GM12864 (cell line): ENCODE measurements around the gene AGPAT3.

Experiments used
- DNase-seq: peaks from one replicate; pipeline ENCODE4 v3.0.0-alpha.2; 2011; ENCODE audit warnings: low read depth
- H3K4me3 ChIP-seq: 2 replicates; pipeline ENCODE4 v1.5.1; 2011; ENCODE audit warnings: mild to moderate bottlenecking, low read depth, low read length, control low read depth
- TF ChIP-seq, protein P1 (sequence below): IDR thresholded peaks from 2 replicates; pipeline ENCODE4 v1.5.1; 2011; ENCODE audit warnings: low read depth, mild to moderate bottlenecking, moderate library complexity, low read length, control low read depth, inconsistent platforms; ENCODE audit errors: missing control alignments

AGPAT3 gene

DNA sequence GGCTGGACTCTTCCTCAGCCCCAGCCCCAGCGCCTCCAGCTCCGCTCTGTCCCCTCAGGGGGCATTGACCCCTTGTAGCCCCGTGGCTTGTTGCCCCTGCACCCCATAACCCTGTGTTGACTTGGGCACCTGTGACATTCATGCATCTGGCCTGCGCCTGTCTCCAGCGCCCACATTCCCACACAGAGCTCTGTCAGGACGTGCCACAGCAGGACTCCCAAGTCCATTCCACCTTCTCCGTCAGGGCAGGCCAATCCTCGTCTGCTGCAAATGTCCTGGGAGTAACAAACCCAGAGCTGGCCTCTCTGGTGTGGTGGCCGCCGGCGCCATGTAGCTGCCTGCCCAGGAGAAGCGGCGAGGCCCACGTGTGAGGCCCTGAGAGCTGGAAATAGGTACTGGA lies 60.6 kb downstream of the AGPAT3 start:
- DNase-seq, result no peak
- TF ChIP-seq, protein P1, sequence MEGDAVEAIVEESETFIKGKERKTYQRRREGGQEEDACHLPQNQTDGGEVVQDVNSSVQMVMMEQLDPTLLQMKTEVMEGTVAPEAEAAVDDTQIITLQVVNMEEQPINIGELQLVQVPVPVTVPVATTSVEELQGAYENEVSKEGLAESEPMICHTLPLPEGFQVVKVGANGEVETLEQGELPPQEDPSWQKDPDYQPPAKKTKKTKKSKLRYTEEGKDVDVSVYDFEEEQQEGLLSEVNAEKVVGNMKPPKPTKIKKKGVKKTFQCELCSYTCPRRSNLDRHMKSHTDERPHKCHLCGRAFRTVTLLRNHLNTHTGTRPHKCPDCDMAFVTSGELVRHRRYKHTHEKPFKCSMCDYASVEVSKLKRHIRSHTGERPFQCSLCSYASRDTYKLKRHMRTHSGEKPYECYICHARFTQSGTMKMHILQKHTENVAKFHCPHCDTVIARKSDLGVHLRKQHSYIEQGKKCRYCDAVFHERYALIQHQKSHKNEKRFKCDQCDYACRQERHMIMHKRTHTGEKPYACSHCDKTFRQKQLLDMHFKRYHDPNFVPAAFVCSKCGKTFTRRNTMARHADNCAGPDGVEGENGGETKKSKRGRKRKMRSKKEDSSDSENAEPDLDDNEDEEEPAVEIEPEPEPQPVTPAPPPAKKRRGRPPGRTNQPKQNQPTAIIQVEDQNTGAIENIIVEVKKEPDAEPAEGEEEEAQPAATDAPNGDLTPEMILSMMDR, result no peak
- H3K4me3 ChIP-seq, result no peak overlapping the region

DNA sequence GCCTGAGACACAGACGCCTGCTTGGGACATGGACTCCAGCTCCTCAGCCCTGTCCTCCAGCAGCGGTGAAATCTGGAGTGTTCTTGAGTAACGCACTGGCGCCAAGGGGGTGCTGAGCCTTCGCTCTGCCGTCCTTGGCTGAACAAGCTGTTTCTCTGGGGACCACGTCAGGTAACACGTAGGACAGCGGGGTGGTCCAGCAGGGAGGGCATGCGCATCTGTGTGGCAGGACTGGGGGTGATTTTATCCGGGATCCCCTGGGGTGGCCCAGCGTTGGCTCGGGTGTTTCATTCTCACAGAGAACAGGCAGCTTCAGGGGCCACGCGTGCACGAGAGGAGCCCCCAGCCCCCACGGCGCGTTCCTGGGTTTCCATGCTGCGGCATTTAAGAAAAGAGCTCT lies 61.2 kb downstream of the AGPAT3 start:
- TF ChIP-seq, protein P1, result no peak

DNA sequence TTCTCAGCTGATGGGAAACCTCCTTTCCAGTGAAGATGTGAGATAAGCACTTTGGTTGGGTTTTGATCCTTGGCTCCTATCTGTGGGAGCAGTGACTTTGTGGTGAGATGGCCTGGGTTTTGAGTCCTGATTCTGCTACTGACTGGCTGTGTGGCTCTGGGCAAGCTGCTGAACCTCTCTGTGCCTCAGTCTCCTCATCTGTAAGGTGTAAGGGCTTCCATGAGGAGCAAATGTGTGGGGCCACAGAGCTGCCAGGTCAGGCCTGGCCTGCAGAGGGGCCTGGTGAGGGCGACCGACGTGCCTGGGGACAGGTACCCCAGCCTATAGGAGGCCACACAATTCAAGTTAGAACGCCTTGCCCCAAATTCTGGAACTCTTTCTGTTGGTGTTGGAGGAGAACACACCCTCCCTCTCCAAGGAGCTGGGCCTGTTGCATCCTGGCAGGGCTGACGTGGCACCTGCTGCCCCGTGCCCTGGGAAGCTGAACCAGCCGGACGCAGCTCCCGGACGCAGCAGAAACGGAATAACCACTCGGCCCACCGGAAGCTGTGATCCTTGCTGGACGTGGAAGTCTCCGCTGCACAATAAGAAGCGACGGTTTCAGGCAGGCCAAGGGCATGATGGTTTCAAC lies 62.7 kb downstream of the AGPAT3 start:
- DNase-seq, result no peak
- H3K4me3 ChIP-seq, result no peak overlapping the region
- TF ChIP-seq, protein P1, result no peak

More for the DNA sequence above, 61.2 kb downstream of the AGPAT3 start:
- no peak overlapping the region for H3K4me3 ChIP-seq
- no peak for DNase-seq

DNA sequence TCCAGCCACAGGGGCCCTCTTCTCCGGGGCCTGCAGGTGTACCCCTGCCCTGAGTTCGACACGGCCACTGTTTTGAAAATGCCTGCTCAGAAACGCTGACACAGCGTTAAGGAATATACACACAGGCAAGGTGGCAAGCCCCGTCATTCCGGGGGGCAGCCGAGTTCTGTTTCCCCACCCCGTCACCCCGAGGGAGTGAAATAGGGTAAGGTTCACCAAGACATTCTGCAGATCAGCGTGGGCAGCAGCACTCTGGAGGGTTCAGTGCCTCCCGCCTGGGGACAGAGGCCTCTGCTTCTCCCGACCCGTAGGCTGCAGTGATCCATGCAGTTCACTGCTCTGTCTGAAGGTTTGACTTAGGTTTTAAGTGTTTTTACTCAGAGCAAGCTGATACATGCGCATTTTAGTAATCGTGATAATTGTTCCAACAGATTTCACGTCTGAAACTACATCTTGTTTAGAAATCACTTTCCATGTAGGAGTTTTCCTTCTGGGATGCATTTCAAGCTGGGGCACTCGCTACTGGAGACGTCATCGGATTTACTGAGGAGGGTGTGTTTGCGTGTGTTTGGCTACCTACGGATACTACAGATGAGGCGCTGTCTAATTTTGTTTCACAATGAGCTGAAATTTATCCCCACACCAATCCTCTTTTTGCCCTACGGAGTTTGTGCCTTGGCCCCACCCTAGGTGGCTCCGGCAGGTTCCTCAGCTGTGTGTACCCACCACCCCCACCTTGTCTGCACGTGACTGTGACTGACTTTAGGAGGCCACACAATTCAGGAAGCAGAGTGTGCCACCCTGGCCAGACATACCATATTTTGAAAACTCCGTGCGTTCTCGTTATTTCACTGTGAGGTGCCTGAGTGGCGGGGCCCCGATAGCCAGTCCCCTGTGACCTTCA lies 63.5 kb downstream of the AGPAT3 start:
- no peak overlapping the region for H3K4me3 ChIP-seq

DNA sequence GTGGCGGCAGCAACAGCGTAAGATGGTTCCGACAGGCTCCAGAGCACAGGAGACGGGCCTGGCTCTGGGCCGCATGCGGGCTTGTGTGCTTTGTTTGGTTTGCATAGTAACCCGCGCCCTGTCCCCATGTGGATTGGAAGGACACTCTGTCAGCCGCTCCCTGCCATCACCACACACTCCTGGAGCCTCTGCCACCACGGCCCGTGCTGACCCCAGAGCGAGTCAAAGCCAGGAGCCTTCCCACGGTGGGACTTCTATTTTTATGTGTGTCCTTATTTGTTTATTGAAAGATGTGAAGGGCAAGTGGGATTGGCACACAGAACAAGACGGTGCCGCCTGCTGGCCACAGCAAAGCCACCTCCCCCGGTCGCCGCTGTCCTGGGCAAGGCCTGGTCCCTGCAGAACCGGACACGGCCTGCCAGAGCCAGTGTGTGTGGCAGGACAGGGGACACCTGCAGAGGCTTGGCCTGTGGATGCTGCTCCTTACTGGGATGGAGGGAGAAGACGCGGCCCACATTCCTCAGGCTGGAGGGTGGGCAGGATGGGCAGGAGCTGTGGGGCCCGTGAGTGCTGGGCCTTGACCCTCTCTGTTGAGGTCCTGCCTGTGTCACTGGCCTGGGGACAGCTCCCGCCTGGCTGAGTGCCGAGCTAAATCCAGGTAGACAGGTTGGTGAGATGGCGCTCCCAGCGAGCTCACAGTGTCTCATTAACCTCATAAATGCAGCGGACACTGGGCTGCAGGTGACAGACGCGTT lies 64.4 kb downstream of the AGPAT3 start:
- DNase-seq, result no peak
- no peak overlapping the region for H3K4me3 ChIP-seq
- TF ChIP-seq, protein P1, result no peak

More for the DNA sequence above, 63.5 kb downstream of the AGPAT3 start:
- no peak for DNase-seq
- TF ChIP-seq, protein P1, result no peak

DNA sequence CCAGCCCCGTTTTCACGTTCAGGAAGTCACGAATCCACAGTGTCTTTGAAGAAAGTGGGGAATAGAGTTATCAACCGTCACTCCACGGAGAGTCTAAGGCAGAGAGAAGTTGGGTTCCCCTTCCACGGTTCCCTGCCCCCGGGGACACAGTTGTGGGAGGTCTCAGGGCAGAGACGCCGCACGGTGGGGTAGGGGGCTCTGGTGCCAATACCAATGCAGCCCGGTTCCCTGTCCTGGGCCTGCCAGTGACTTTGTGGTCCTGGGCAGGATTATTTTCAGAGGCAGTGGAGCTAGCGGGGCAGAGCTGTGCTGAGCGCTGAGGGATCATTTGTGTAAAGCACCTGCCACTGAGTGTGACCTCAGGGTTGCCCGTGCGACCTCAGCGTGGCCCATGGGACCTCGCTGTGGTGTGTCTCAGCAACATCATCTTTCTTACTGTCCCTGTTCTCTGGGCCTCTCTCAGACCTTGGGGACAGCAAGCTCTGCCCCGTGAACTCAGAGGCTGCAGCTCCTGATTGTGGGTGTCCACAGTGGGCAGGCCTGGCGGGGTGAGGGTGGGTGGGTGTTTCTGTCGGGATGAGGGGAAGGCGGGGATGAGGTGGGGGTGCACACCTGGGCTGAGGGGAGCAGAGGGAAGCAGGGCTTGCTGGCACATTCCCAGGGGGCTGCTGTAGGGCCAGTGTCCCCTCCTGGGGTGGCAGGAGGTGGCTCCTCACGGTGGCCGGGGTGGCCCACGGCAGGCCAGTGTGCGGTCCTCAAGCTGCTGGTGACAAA lies 65.2 kb downstream of the AGPAT3 start:
- TF ChIP-seq, protein P1, result no peak
- no peak for DNase-seq
- H3K4me3 ChIP-seq, result no peak overlapping the region
